ENCODE measurements around the gene EFTUD2.

- no peak for TF ChIP-seq CTCF (IDR thresholded peaks at IDR 0.05)
- TF ChIP-seq ZFX (IDR thresholded peaks at IDR 0.05; ENCODE audit: borderline replicate concordance) = no peak
These were observed 71.4 kb downstream of the EFTUD2 start for GRCh38 chr17:44827863-44828262.

Data from 22Rv1 (cell line).